Measurements from ENCODE around the gene HOXB2. TPM values are rescaled to one million over a fixed set of nuclear protein-coding genes. Genes with fewer than 3 reads are reported as not detected.

HOXB2 gene
- total and polyA plus RNA-seq, 9 of the 15 experiments (the other 6 are each of a cell fraction or from before 2014, with no cell fraction given), result 2.1 to 97.7 (median 21.2) TPM

DNA sequence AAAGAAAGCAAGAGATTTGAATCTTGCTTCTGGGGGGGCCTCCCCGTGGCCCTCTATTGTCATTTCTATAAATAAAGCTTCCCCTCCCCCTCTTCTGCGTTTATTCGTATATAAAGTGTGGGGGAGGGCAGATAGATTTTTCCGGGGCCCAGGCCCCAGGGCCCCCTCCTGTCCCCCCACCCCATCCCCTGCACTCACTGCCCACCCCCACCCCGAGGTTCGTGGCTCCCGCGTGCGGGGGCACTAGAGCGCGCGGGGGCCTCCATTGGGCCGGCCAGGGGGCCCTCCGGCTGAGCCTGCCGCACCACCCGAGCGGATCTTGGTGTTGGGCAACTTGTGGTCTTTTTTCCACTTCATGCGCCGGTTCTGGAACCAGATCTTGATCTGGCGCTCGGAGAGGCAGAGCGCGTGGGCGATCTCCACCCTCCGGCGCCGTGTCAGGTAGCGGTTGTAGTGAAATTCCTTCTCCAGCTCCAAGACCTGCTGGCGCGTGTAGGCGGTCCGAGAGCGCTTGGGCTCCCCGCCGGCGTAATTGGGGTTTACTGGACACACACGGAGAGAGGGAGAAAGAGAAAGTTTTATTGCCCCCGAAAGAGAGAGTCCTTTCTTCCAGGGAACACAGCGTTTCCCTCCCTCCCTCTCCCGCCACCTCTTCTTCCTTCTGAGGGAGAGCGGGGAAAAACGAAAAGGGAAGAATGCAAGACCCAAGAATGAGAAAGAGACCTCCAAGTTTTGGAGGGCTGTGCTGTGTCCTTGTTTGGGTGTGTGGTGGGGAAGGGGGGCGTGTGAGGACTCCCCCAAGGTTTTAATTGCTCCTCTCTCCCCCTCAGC is 31.8 kb upstream of the HOXB2 start (continued):
- no peak for TF ChIP-seq HDAC1 (IDR thresholded peaks at IDR 0.05)
- TF ChIP-seq ZKSCAN1 (IDR thresholded peaks at IDR 0.05; ENCODE audit: low read depth, low read length), result no peak
- no peak for TF ChIP-seq CBX2 (IDR thresholded peaks at IDR 0.05; ENCODE audit: insufficient read depth, low read length, poor library complexity, severe bottlenecking)
- TF ChIP-seq ZBED1 (IDR thresholded peaks at IDR 0.05), result no peak
- TF ChIP-seq, protein P1, sequence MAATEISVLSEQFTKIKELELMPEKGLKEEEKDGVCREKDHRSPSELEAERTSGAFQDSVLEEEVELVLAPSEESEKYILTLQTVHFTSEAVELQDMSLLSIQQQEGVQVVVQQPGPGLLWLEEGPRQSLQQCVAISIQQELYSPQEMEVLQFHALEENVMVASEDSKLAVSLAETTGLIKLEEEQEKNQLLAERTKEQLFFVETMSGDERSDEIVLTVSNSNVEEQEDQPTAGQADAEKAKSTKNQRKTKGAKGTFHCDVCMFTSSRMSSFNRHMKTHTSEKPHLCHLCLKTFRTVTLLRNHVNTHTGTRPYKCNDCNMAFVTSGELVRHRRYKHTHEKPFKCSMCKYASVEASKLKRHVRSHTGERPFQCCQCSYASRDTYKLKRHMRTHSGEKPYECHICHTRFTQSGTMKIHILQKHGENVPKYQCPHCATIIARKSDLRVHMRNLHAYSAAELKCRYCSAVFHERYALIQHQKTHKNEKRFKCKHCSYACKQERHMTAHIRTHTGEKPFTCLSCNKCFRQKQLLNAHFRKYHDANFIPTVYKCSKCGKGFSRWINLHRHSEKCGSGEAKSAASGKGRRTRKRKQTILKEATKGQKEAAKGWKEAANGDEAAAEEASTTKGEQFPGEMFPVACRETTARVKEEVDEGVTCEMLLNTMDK (IDR thresholded peaks at IDR 0.05; ENCODE audit: borderline replicate concordance, insufficient read depth, low read depth, low read length, poor library complexity, severe bottlenecking), result no peak
- no peak for TF ChIP-seq E2F3 (CRISPR knock-in tag; IDR thresholded peaks at IDR 0.05)
- peak; percentile 79 for TF ChIP-seq RBFOX2 (IDR thresholded peaks at IDR 0.05; ENCODE audit: low read depth, low read length)
- TF ChIP-seq NCOA6 (IDR thresholded peaks at IDR 0.05), result no peak
- TF ChIP-seq, protein P2, sequence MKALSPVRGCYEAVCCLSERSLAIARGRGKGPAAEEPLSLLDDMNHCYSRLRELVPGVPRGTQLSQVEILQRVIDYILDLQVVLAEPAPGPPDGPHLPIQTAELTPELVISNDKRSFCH (CRISPR knock-in tag; IDR thresholded peaks at IDR 0.05), result no peak
- TF ChIP-seq, protein P2 (tag; IDR thresholded peaks at IDR 0.05), result no peak
- no peak for TF ChIP-seq NCOA2 (IDR thresholded peaks at IDR 0.05; ENCODE audit: partially characterized antibody in 2 of 2)
- no peak for TF ChIP-seq PCBP2 (IDR thresholded peaks at IDR 0.05; ENCODE audit: low read depth, low read length, poor library complexity, severe bottlenecking)
- no peak for TF ChIP-seq KLF13 (tag; IDR thresholded peaks at IDR 0.05; ENCODE audit: borderline replicate concordance, low read depth)
- TF ChIP-seq ZNF311 (CRISPR knock-in tag; IDR thresholded peaks at IDR 0.05), result no peak
- TF ChIP-seq, protein P3, sequence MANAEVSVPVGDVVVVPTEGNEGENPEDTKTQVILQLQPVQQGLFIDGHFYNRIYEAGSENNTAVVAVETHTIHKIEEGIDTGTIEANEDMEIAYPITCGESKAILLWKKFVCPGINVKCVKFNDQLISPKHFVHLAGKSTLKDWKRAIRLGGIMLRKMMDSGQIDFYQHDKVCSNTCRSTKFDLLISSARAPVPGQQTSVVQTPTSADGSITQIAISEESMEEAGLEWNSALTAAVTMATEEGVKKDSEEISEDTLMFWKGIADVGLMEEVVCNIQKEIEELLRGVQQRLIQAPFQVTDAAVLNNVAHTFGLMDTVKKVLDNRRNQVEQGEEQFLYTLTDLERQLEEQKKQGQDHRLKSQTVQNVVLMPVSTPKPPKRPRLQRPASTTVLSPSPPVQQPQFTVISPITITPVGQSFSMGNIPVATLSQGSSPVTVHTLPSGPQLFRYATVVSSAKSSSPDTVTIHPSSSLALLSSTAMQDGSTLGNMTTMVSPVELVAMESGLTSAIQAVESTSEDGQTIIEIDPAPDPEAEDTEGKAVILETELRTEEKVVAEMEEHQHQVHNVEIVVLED (CRISPR knock-in tag; IDR thresholded peaks at IDR 0.05), result no peak
- TF ChIP-seq XRCC3 (IDR thresholded peaks at IDR 0.05), result no peak
- TF ChIP-seq, protein P4, sequence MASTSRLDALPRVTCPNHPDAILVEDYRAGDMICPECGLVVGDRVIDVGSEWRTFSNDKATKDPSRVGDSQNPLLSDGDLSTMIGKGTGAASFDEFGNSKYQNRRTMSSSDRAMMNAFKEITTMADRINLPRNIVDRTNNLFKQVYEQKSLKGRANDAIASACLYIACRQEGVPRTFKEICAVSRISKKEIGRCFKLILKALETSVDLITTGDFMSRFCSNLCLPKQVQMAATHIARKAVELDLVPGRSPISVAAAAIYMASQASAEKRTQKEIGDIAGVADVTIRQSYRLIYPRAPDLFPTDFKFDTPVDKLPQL (IDR thresholded peaks at IDR 0.05; ENCODE audit: extremely low read depth, insufficient read length), result no peak
- TF ChIP-seq, protein P5, sequence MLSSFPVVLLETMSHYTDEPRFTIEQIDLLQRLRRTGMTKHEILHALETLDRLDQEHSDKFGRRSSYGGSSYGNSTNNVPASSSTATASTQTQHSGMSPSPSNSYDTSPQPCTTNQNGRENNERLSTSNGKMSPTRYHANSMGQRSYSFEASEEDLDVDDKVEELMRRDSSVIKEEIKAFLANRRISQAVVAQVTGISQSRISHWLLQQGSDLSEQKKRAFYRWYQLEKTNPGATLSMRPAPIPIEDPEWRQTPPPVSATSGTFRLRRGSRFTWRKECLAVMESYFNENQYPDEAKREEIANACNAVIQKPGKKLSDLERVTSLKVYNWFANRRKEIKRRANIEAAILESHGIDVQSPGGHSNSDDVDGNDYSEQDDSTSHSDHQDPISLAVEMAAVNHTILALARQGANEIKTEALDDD (IDR thresholded peaks at IDR 0.05), result no peak
- no peak for TF ChIP-seq NR1H2 (CRISPR knock-in tag; IDR thresholded peaks at IDR 0.05)
- TF ChIP-seq, protein P6, sequence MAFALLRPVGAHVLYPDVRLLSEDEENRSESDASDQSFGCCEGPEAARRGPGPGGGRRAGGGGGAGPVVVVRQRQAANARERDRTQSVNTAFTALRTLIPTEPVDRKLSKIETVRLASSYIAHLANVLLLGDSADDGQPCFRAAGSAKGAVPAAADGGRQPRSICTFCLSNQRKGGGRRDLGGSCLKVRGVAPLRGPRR (CRISPR knock-in tag; IDR thresholded peaks at IDR 0.05), result no peak
- TF ChIP-seq ZSCAN32 (CRISPR knock-in tag; IDR thresholded peaks at IDR 0.05), result no peak
- no peak; the same call in 1 of the 2 replicates for TF ChIP-seq GATA2 (CRISPR knock-in tag; IDR thresholded peaks at IDR 0.05)
